NB4 (cell line): ENCODE measurements around the gene WASL.
A peak's percentile ranks its signal among the peaks of the same experiment; 100 is the strongest.
"Not testable (repeated sequence)": the region's sequence is repeated elsewhere in the genome, so short reads cannot be mapped to it uniquely, and the experiment has no call there.

ENCODE experiments used
- DNase-seq: peaks from one replicate; pipeline ENCODE4 v3.0.0; 2010; ENCODE audit warnings: low read depth
- H3K4me3 ChIP-seq: one replicate; pipeline ENCODE4 v1.5.1; 2011; ENCODE audit warnings: mild to moderate bottlenecking, low read depth, low read length, moderate library complexity
- CTCF ChIP-seq: IDR thresholded peaks from one replicate; pipeline ENCODE4 v1.5.1; 2012; ENCODE audit warnings: low read depth, low read length
- MAX ChIP-seq: IDR thresholded peaks from 2 replicates; pipeline ENCODE4 v1.6.1; 2011; ENCODE audit warnings: low read depth, low read length
- MYC ChIP-seq: IDR thresholded peaks from 2 replicates; pipeline ENCODE4 v1.6.1; 2011; ENCODE audit warnings: low read depth, low read length
- POLR2A ChIP-seq: IDR thresholded peaks from 2 replicates; pipeline ENCODE4 v1.6.1; 2011; ENCODE audit warnings: mild to moderate bottlenecking; ENCODE audit not compliant: insufficient read length; ENCODE audit errors: extremely low read depth

Gene WASL

GRCh38 chr7:123746055-123746454, 2.7 kb downstream of the WASL start:
- H3K4me3 ChIP-seq: peak overlapping the region; percentile 82
- DNase-seq: peak; percentile 21
- TF ChIP-seq MAX (no peak), POLR2A (no peak), CTCF (no peak), MYC (no peak)

GRCh38 chr7:123745437-123745836, 3.4 kb downstream of the WASL start:
- TF ChIP-seq MAX: no peak
- TF ChIP-seq MYC: no peak
- no peak for TF ChIP-seq CTCF
- no peak for TF ChIP-seq POLR2A
- DNase-seq: no peak
- peak overlapping the region; percentile 82 for H3K4me3 ChIP-seq

GRCh38 chr7:123744416-123744815, 4.4 kb downstream of the WASL start:
- DNase-seq: no peak
- TF ChIP-seq MAX: no peak
- no peak for TF ChIP-seq MYC
- no peak for TF ChIP-seq CTCF
- TF ChIP-seq POLR2A: no peak
- peak overlapping the region; percentile 82 for H3K4me3 ChIP-seq

- no peak overlapping the region for H3K4me3 ChIP-seq
- DNase-seq: no peak
- TF ChIP-seq CTCF (no peak), MAX (no peak), MYC (no peak), POLR2A (no peak)
These were observed 6.9 kb downstream of the WASL start for GRCh38 chr7:123741940-123742339.

GRCh38 chr7:123738808-123739207, 10.0 kb downstream of the WASL start:
- no peak overlapping the region for H3K4me3 ChIP-seq
- DNase-seq: no peak
- TF ChIP-seq POLR2A (no peak), MYC (no peak), MAX (no peak), CTCF (no peak)

GRCh38 chr7:123738356-123738755, 10.4 kb downstream of the WASL start:
- DNase-seq: no peak
- no peak overlapping the region for H3K4me3 ChIP-seq
- no peak for TF ChIP-seq MAX
- no peak for TF ChIP-seq MYC
- no peak for TF ChIP-seq POLR2A
- no peak for TF ChIP-seq CTCF

GRCh38 chr7:123737168-123737674, 11.6 kb downstream of the WASL start:
- not testable (repeated sequence) for DNase-seq, H3K4me3 ChIP-seq
